A549 (cell line): ENCODE results near the gene PCDHGB5. TPM values are rescaled to one million over a fixed set of nuclear protein-coding genes. Genes with fewer than 3 reads are reported as not detected.
"Not testable (repeated sequence)": the region's sequence is repeated elsewhere in the genome, so short reads cannot be mapped to it uniquely, and the experiment has no call there.

Experiments used
- ATAC-seq, 2 experiments: fragments of 200-7000 bp in 1 of 2; fragments of >200 bp in 1 of 2; cut with Nextera tagmentation in 1 of 2; cut with Tn5 transposase in 1 of 2; 3 replicates each; pipeline versions ENCODE4 v1.8.0 to v1.9.1; 2018 to 2020; ENCODE audit warnings: mild to moderate bottlenecking in 1 of 2, moderate library complexity in 1 of 2
- CTCF ChIA-PET: fragments of 300-600 bp; sonication (Branson Sonifier 250); formaldehyde crosslinking; extraction: SDS; loops from one replicate; lab custom pipeline; 2021; ENCODE audit warnings: antibody characterized with exemption, inconsistent platforms; lab: Yijun Ruan, JAX
- POLR2A ChIA-PET: fragments of 350-600 bp; formaldehyde crosslinking; extraction: SDS; loops from one replicate; lab custom pipeline; 2021; ENCODE audit warnings: antibody characterized with exemption, inconsistent platforms; lab: Yijun Ruan, JAX
- DNase-seq, 2 experiments: peaks; one replicate each; pipeline versions ENCODE4 v3.0.0 to v3.0.0-alpha.2; 2011 to 2016; ENCODE audit warnings: low read depth in 1 of 2, low spot score in 1 of 2
- FAIRE-seq: peaks from 2 replicates; lab custom pipeline; 2011; peaks lifted over from hg19 to GRCh38; lab: Jason Lieb, UNC
- H3K27ac ChIP-seq, 2 experiments: fragments of >200 bp; sonication (Bioruptor Twin); formaldehyde crosslinking; 3 replicates each; pipeline ENCODE4 v1.5.1; 2016 to 2017
- H3K4me1 ChIP-seq: fragments of >200 bp; sonication (Bioruptor Twin); formaldehyde crosslinking; 3 replicates; pipeline ENCODE4 v1.6.1; 2016
- H3K4me2 ChIP-seq: fragments of >200 bp; sonication (Bioruptor Twin); formaldehyde crosslinking; 3 replicates; pipeline ENCODE4 v1.6.1; 2016
- H3K4me3 ChIP-seq: fragments of >200 bp; sonication (Bioruptor Twin); formaldehyde crosslinking; 3 replicates; pipeline ENCODE4 v1.5.1; 2016
- H3K9me3 ChIP-seq: fragments of >200 bp; sonication (Bioruptor Twin); formaldehyde crosslinking; 3 replicates; pipeline ENCODE4 v1.6.1; 2016
- BHLHE40 ChIP-seq: IDR thresholded peaks from 2 replicates; pipeline ENCODE4 v1.6.1; 2012; ENCODE audit warnings: low read depth, low read length, inconsistent platforms
- CBX2 ChIP-seq: fragments of 200-600 bp; sonication (generic); IDR thresholded peaks from 2 replicates; pipeline ENCODE4 v1.6.1; 2016; ENCODE audit warnings: low read depth, mild to moderate bottlenecking, borderline replicate concordance
- CHD4 ChIP-seq: fragments of 200-600 bp; sonication (generic); IDR thresholded peaks from 2 replicates; pipeline ENCODE4 v1.6.1; 2016; ENCODE audit warnings: antibody characterized with exemption, mild to moderate bottlenecking, borderline replicate concordance
- JUN ChIP-seq, 2 experiments: fragments of >200 bp; sonication (Bioruptor Twin); formaldehyde crosslinking; IDR thresholded peaks; 2 replicates in 1 of 2; 3 replicates in 1 of 2; pipeline ENCODE4 v1.6.1; 2016 to 2017
- JUNB ChIP-seq: fragments of >200 bp; sonication (Bioruptor Twin); formaldehyde crosslinking; IDR thresholded peaks from 2 replicates; pipeline ENCODE4 v1.6.1; 2016
- KDM1A ChIP-seq: fragments of 200-600 bp; sonication (generic); IDR thresholded peaks from 2 replicates; pipeline ENCODE4 v1.6.1; 2016; ENCODE audit warnings: low read depth, mild to moderate bottlenecking
- MAFK ChIP-seq: fragments of 450-650 bp; IDR thresholded peaks from 2 replicates; pipeline ENCODE4 v1.6.1; 2014; ENCODE audit not compliant: partially characterized antibody
- MAZ ChIP-seq: fragments of 150-350 bp; IDR thresholded peaks from 2 replicates; pipeline ENCODE4 v1.6.1; 2014; ENCODE audit warnings: antibody characterized with exemption, low read depth, low read length, borderline replicate concordance
- RAD21 ChIP-seq, 2 experiments: fragments of >200 bp in 1 of 2; sonication (Bioruptor Twin) in 1 of 2; formaldehyde crosslinking in 1 of 2; IDR thresholded peaks in 1 of 2; conservative IDR thresholded peaks in 1 of 2; 2 replicates in 1 of 2; 3 replicates in 1 of 2; pipeline ENCODE4 v1.6.1; 2012 to 2018; ENCODE audit warnings: inconsistent platforms in 1 of 2
- WGBS: methylation state at CpG from one replicate; pipeline ENCODE4 v1.1.6; 2017; ENCODE audit errors: missing lambda C conversion rate; 5-methylcytosine and 5-hydroxymethylcytosine counted together
- polyA plus RNA-seq, 4 experiments: library from polyadenylated mRNA; depleted of rRNA in 3 of 4; stranded (reverse); fragments of >200 nt; fragmentation: RNase III in 1 of 4; extraction: RNeasy Plus Mini Kit Qiagen cat#74134 plus additional on column Dnase treatment in 1 of 4; gene quantifications; 2 replicates in 3 of 4; 3 replicates in 1 of 4; pipeline ENCODE4 v1.2.3, GENCODE V29; 2011 to 2017
- TF ChIP-seq, protein P1 (sequence below): fragments of 200-600 bp; sonication (generic); IDR thresholded peaks from 2 replicates; pipeline ENCODE4 v1.6.1; 2016; ENCODE audit warnings: antibody characterized with exemption, mild to moderate bottlenecking, moderate library complexity

Gene PCDHGB5
- polyA plus RNA-seq, 2 of the 4 experiments (the other 2 are of a cell fraction) = 1.9 to 3.2 TPM

DNA sequence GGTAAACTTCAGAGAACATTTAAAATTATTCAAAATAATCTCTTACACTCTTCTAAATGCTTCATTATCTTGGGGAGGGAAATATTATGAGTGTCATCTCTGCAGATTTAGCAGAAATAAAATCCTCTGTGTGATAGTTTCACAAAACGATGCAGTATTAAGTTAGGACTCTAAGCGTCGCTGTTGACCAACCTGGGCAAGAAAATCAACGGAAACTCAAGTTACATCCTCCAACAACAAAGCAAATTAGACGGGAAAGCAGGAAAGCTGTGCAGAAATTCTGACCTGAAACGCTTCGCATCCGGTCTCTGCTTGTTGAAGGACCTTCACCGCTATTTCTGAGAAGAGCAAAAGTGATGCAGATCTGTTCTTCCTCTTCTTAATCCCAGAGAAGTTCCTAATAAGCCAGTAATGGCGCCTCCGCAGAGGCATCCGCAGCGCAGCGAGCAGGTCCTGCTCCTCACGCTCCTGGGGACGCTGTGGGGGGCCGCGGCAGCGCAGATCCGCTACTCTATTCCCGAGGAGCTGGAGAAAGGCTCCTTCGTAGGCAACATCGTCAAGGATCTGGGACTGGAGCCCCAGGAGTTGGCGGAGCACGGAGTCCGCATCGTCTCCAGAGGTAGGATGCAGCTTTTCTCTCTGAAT lies 24.0 kb upstream of the PCDHGB5 start, which contains the start of gene PCDHGA6:
Gene PCDHGA6 (plus strand): TSS at position 219 of the 645 bp plus-strand sequence. CDS start 193 bp downstream, at position 412.
- DNase-seq = no peak
- ChIA-PET CTCF (interaction anchor here (0.8 to 2.5 kb wide), 4 partner anchors 9 to 190 kb away, joined by 3 to 10 read pairs (median 6); partner anchors contain the start of genes PCDHGA5 and PCDHGB1), POLR2A (no interaction called here)
- no peak for ATAC-seq
- TF ChIP-seq RAD21 (conservative IDR thresholded peaks at IDR 0.05 in 1 of 2, IDR thresholded peaks at IDR 0.05 in 1 of 2) (no peak), JUN (IDR thresholded peaks at IDR 0.05) (no peak)
- 73% methylated on average over 27 of the region's 27 CpGs for WGBS
- Histone ChIP-seq H3K27ac (no peak within 1 kb of the TSS), H3K9me3 (peaks cover 55% of the 10 kb centered on the region), H3K4me1 (no peaks in the 10 kb centered on the region), H3K4me3 (no peak within 1 kb of the TSS), H3K4me2 (no peak within 1 kb of the TSS)
- no peak for FAIRE-seq

DNA sequence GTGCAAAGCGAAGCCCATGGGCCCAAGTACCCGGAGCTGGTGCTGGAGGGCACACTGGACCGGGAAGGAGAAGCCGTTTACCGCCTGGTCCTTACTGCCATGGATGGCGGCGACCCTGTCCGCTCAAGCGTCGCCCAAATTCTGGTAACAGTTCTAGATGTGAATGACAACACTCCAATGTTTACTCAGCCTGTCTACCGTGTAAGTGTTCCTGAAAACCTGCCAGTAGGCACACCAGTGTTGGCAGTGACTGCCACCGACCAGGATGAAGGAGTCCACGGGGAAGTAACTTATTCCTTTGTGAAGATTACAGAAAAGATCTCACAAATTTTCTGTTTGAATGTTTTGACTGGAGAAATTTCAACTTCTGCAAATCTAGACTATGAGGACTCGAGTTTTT lies 23.1 kb upstream of the PCDHGB5 start:
- 55% methylated on average over 13 of the region's 14 CpGs for WGBS
- ChIA-PET POLR2A (no interaction called here), CTCF (interaction anchor here (0.8 to 2.5 kb wide), 4 partner anchors 10 to 189 kb away, joined by 3 to 10 read pairs (median 6); partner anchors contain the start of genes PCDHGA5 and PCDHGB1)
- Histone ChIP-seq H3K27ac (no peak overlapping the region), H3K4me3 (no peak overlapping the region), H3K4me1 (no peaks in the 10 kb centered on the region), H3K4me2 (no peak overlapping the region), H3K9me3 (peaks cover 55% of the 10 kb centered on the region)
- ATAC-seq (no peak), DNase-seq (no peak), FAIRE-seq (no peak)
- TF ChIP-seq, protein P1, sequence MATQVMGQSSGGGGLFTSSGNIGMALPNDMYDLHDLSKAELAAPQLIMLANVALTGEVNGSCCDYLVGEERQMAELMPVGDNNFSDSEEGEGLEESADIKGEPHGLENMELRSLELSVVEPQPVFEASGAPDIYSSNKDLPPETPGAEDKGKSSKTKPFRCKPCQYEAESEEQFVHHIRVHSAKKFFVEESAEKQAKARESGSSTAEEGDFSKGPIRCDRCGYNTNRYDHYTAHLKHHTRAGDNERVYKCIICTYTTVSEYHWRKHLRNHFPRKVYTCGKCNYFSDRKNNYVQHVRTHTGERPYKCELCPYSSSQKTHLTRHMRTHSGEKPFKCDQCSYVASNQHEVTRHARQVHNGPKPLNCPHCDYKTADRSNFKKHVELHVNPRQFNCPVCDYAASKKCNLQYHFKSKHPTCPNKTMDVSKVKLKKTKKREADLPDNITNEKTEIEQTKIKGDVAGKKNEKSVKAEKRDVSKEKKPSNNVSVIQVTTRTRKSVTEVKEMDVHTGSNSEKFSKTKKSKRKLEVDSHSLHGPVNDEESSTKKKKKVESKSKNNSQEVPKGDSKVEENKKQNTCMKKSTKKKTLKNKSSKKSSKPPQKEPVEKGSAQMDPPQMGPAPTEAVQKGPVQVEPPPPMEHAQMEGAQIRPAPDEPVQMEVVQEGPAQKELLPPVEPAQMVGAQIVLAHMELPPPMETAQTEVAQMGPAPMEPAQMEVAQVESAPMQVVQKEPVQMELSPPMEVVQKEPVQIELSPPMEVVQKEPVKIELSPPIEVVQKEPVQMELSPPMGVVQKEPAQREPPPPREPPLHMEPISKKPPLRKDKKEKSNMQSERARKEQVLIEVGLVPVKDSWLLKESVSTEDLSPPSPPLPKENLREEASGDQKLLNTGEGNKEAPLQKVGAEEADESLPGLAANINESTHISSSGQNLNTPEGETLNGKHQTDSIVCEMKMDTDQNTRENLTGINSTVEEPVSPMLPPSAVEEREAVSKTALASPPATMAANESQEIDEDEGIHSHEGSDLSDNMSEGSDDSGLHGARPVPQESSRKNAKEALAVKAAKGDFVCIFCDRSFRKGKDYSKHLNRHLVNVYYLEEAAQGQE = no peak
- no peak for TF ChIP-seq JUNB
- no peak for TF ChIP-seq KDM1A
- TF ChIP-seq JUN (IDR thresholded peaks at IDR 0.05) = no peak
- no peak for TF ChIP-seq BHLHE40
- no peak for TF ChIP-seq CHD4
- no peak for TF ChIP-seq MAFK
- no peak for TF ChIP-seq CBX2
- TF ChIP-seq MAZ = no peak
- no peak for TF ChIP-seq RAD21 (conservative IDR thresholded peaks at IDR 0.05 in 1 of 2, IDR thresholded peaks at IDR 0.05 in 1 of 2)

DNA sequence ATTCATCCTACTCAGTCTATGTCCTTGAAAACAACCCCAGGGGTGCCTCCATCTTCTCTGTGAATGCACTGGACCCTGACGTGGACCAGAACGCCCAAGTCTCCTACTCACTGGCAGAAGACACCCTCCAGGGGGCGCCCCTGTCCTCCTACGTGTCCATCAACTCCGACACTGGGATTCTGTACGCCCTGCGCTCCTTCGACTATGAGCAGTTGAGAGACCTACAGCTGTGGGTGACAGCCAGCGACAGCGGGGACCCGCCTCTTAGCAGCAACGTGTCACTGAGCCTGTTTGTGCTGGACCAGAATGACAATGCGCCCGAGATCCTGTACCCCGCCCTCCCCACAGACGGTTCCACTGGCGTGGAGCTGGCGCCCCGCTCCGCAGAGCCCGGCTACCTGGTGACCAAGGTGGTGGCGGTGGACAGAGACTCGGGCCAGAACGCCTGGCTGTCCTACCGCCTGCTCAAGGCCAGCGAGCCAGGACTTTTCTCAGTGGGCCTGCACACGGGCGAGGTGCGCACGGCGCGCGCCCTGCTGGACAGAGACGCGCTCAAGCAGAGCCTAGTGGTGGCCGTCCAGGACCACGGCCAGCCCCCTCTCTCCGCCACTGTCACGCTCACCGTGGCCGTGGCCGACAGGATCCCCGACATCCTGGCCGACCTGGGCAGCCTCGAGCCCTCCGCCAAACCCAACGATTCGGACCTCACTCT lies 22.1 kb upstream of the PCDHGB5 start:
- H3K4me3 ChIP-seq, POLR2A ChIA-PET, H3K4me1 ChIP-seq, ATAC-seq, DNase-seq, H3K27ac ChIP-seq, H3K4me2 ChIP-seq, FAIRE-seq: not testable (repeated sequence)
- peaks cover 51% of the 10 kb centered on the region for H3K9me3 ChIP-seq
- CTCF ChIA-PET = interaction anchor here (2.0 to 2.5 kb wide), 2 partner anchors 11 to 183 kb away, joined by 8 to 10 read pairs; partner anchors contain the start of gene PCDHGA5
- 65% methylated on average over 14 of the region's 48 CpGs for WGBS
